H1 (cell line): ENCODE data around the gene SLC41A2. TPM values are rescaled to one million over a fixed set of nuclear protein-coding genes. Genes with fewer than 3 reads are reported as not detected.
A peak's percentile ranks its signal among the peaks of the same experiment; 100 is the strongest.

Experiments used
- CTCF ChIA-PET: fragments of 300-600 bp; sonication (Branson Sonifier 250); formaldehyde crosslinking; loops from one replicate; lab custom pipeline; 2021; ENCODE audit not compliant: partially characterized antibody; lab: Charles Lee
- POLR2A ChIA-PET: fragments of 300-600 bp; sonication (Branson Sonifier 250); formaldehyde crosslinking; loops from one replicate; lab custom pipeline; 2021; ENCODE audit warnings: inconsistent platforms; ENCODE audit not compliant: partially characterized antibody; lab: Charles Lee
- DNase-seq, 2 experiments: peaks; one replicate each; pipeline versions ENCODE4 v3.0.0 to v3.0.0-alpha.2; 2010 to 2022; ENCODE audit warnings: low spot score in 2 of 2, low read depth in 1 of 2, mixed read lengths in 1 of 2
- FAIRE-seq: peaks from 2 replicates; lab custom pipeline; 2011; peaks lifted over from hg19 to GRCh38; lab: Jason Lieb, UNC
- H2AFZ ChIP-seq: 2 replicates; pipeline ENCODE4 v1.8.1; 2012; ENCODE audit warnings: low read length, inconsistent platforms
- H2AK5ac ChIP-seq: 2 replicates; pipeline ENCODE4 v1.6.1; 2013; ENCODE audit warnings: low read depth, low read length
- H2BK120ac ChIP-seq: replicated peaks from 2 replicates; pipeline ENCODE3; 2013; ENCODE audit warnings: low read depth, low read length, inconsistent platforms
- H2BK12ac ChIP-seq: 2 replicates; pipeline ENCODE4 v1.6.1; 2013; ENCODE audit warnings: low read depth, low read length
- H2BK15ac ChIP-seq: 2 replicates; pipeline ENCODE4 v1.6.1; 2013; ENCODE audit warnings: low read length
- H2BK20ac ChIP-seq: 2 replicates; pipeline ENCODE4 v1.6.1; 2013; ENCODE audit warnings: low read length
- H2BK5ac ChIP-seq: 2 replicates; pipeline ENCODE4 v1.6.1; 2013; ENCODE audit warnings: low read depth, low read length
- H3K14ac ChIP-seq: 2 replicates; pipeline ENCODE4 v1.6.1; 2013; ENCODE audit warnings: inconsistent platforms; ENCODE audit not compliant: insufficient read length
- H3K18ac ChIP-seq: 2 replicates; pipeline ENCODE4 v1.6.1; 2013; ENCODE audit warnings: low read length; ENCODE audit errors: extremely low read depth
- H3K23ac ChIP-seq: 2 replicates; pipeline ENCODE4 v1.6.1; 2013; ENCODE audit warnings: inconsistent platforms; ENCODE audit not compliant: insufficient read length
- H3K23me2 ChIP-seq: 2 replicates; pipeline ENCODE4 v1.6.1; 2013; ENCODE audit warnings: low read depth, low read length
- H3K27ac ChIP-seq: 2 replicates; pipeline ENCODE4 v1.6.1; 2011; ENCODE audit warnings: low read depth, low read length, inconsistent platforms
- H3K27me3 ChIP-seq, 4 experiments: replicated peaks in 1 of 4; 1 replicate in 1 of 4; 2 replicates in 3 of 4; pipeline versions ENCODE4 v1.6.1 to v1.8.1; 2011 to 2013; ENCODE audit warnings: low read length in 3 of 4, mild to moderate bottlenecking in 3 of 4, inconsistent platforms in 2 of 4, mixed read lengths in 2 of 4, moderate library complexity in 1 of 4; ENCODE audit not compliant: control insufficient read depth in 3 of 4, insufficient read depth in 3 of 4; ENCODE audit errors: extremely low read depth in 1 of 4
- H3K36me3 ChIP-seq, 4 experiments: 2 replicates each; pipeline versions ENCODE4 v1.6.1 to v1.8.1; 2011 to 2013; ENCODE audit warnings: mild to moderate bottlenecking in 4 of 4, low read length in 3 of 4, moderate library complexity in 2 of 4, control low read depth in 1 of 4, inconsistent platforms in 1 of 4; ENCODE audit not compliant: insufficient read depth in 4 of 4, control insufficient read depth in 2 of 4
- H3K4ac ChIP-seq: replicated peaks from 2 replicates; pipeline ENCODE3; 2013; ENCODE audit warnings: low read length, low read depth, mixed read lengths, inconsistent platforms; ENCODE audit not compliant: insufficient read length
- H3K4me1 ChIP-seq, 4 experiments: replicated peaks in 1 of 4; 1 replicate in 1 of 4; 2 replicates in 3 of 4; pipeline versions ENCODE4 v1.6.1 to v1.8.1; 2011 to 2013; ENCODE audit warnings: low read length in 3 of 4, inconsistent platforms in 2 of 4, mixed read lengths in 1 of 4; ENCODE audit not compliant: insufficient read depth in 4 of 4, control insufficient read depth in 3 of 4
- H3K4me2 ChIP-seq, 2 experiments: 2 replicates each; pipeline versions ENCODE4 v1.6.1 to v1.8.1; 2011 to 2013; ENCODE audit warnings: low read depth in 2 of 2, low read length in 2 of 2, control low read depth in 1 of 2, inconsistent platforms in 1 of 2, mild to moderate bottlenecking in 1 of 2; ENCODE audit not compliant: insufficient read depth in 1 of 2
- H3K4me3 ChIP-seq, 4 experiments: fragments of 200-600, 300-600 bp in 1 of 4; sonication (generic), shearing (Covaris generic), sonication (Bioruptor Twin) in 1 of 4; 2 replicates each; pipeline versions ENCODE4 v1.5.1 to v1.8.1; 2011 to 2016; ENCODE audit warnings: low read length in 4 of 4, low read depth in 3 of 4, control low read depth in 2 of 4, inconsistent platforms in 2 of 4, mild to moderate bottlenecking in 2 of 4, mixed read lengths in 1 of 4, moderate library complexity in 1 of 4; ENCODE audit not compliant: insufficient read depth in 2 of 4; ENCODE audit errors: extremely low read depth in 1 of 4
- H3K56ac ChIP-seq: replicated peaks from 2 replicates; pipeline ENCODE3; 2013; ENCODE audit warnings: low read depth, mild to moderate bottlenecking, mixed read lengths, low read length, inconsistent platforms; ENCODE audit not compliant: insufficient read length
- H3K79me1 ChIP-seq: 2 replicates; pipeline ENCODE4 v1.6.1; 2013; ENCODE audit warnings: low read depth, low read length, control low read depth
- H3K79me2 ChIP-seq, 2 experiments: 2 replicates each; pipeline versions ENCODE4 v1.6.1 to v1.8.1; 2012 to 2013; ENCODE audit warnings: low read length in 2 of 2, mild to moderate bottlenecking in 2 of 2, inconsistent platforms in 1 of 2; ENCODE audit not compliant: insufficient read depth in 2 of 2, control insufficient read depth in 1 of 2
- H3K9ac ChIP-seq, 4 experiments: replicated peaks in 1 of 4; 1 replicate in 1 of 4; 2 replicates in 3 of 4; pipeline versions ENCODE4 v1.6.1 to v1.8.1; 2011 to 2013; ENCODE audit warnings: low read depth in 3 of 4, low read length in 3 of 4, control low read depth in 2 of 4, mild to moderate bottlenecking in 2 of 4, moderate library complexity in 2 of 4, inconsistent platforms in 1 of 4; ENCODE audit errors: extremely low read depth in 1 of 4
- H3K9me3 ChIP-seq, 2 experiments: 2 replicates each; pipeline versions ENCODE4 v1.6.1 to v1.8.1; 2012 to 2013; ENCODE audit warnings: mild to moderate bottlenecking in 2 of 2, moderate library complexity in 2 of 2, control low read depth in 1 of 2, inconsistent platforms in 1 of 2, low read depth in 1 of 2, low read length in 1 of 2, mixed read lengths in 1 of 2; ENCODE audit not compliant: insufficient read depth in 2 of 2
- H4K20me1 ChIP-seq, 2 experiments: replicated peaks in 1 of 2; 2 replicates each; pipeline versions ENCODE3 to v1.8.1; 2011 to 2013; ENCODE audit warnings: inconsistent platforms in 2 of 2, low read length in 2 of 2, mild to moderate bottlenecking in 1 of 2; ENCODE audit not compliant: insufficient read depth in 2 of 2, control insufficient read depth in 1 of 2
- H4K5ac ChIP-seq: 2 replicates; pipeline ENCODE4 v1.6.1; 2013; ENCODE audit warnings: low read length, low read depth, mixed read lengths, inconsistent platforms; ENCODE audit not compliant: insufficient read length
- H4K8ac ChIP-seq: 2 replicates; pipeline ENCODE4 v1.8.0; 2013; ENCODE audit warnings: mild to moderate bottlenecking, moderate library complexity, low read length, inconsistent platforms; ENCODE audit not compliant: insufficient read depth; ENCODE audit errors: extremely low read depth
- H4K91ac ChIP-seq: replicated peaks from 2 replicates; pipeline ENCODE3; 2013; ENCODE audit warnings: low read length, mixed read lengths, inconsistent platforms; ENCODE audit not compliant: insufficient read length
- ASH2L ChIP-seq: fragments of 200-600, 300-600 bp; sonication (generic); IDR thresholded peaks from one replicate; pipeline ENCODE4 v1.7.1; 2017; ENCODE audit warnings: low read length
- CREB1 ChIP-seq: IDR thresholded peaks from 2 replicates; pipeline ENCODE4 v1.6.1; 2012; ENCODE audit warnings: inconsistent platforms
- FOSL1 ChIP-seq: IDR thresholded peaks from 2 replicates; pipeline ENCODE4 v1.6.1; 2011; ENCODE audit warnings: mild to moderate bottlenecking, low read depth, low read length, moderate library complexity; ENCODE audit not compliant: insufficient read depth
- GTF2F1 ChIP-seq: IDR thresholded peaks from 2 replicates; pipeline ENCODE4 v1.6.1; 2012; ENCODE audit warnings: low read depth, low read length, improper control_type of control experiment, borderline replicate concordance
- KDM4A ChIP-seq: IDR thresholded peaks from one replicate; pipeline ENCODE4 v1.7.1; 2012; ENCODE audit warnings: low read depth, mild to moderate bottlenecking, moderate library complexity, low read length, inconsistent platforms; ENCODE audit not compliant: severe bottlenecking
- PHF8 ChIP-seq: fragments of 200-600 bp; sonication (generic); conservative IDR thresholded peaks from 2 replicates; pipeline ENCODE4 v1.7.1; 2012; ENCODE audit warnings: low read depth, mild to moderate bottlenecking, inconsistent platforms, low read length, moderate library complexity
- POLR2A ChIP-seq, 2 experiments: IDR thresholded peaks; 1 replicate in 1 of 2; 2 replicates in 1 of 2; pipeline ENCODE4 v1.6.1; 2011; ENCODE audit warnings: low read depth in 2 of 2, low read length in 2 of 2, mild to moderate bottlenecking in 2 of 2; ENCODE audit errors: control extremely low read depth in 1 of 2
- SIRT6 ChIP-seq: IDR thresholded peaks from one replicate; pipeline ENCODE4 v1.7.1; 2012; ENCODE audit warnings: low read length, inconsistent platforms
- SP1 ChIP-seq: IDR thresholded peaks from 2 replicates; pipeline ENCODE4 v1.6.1; 2011; ENCODE audit warnings: low read depth, low read length
- TAF7 ChIP-seq: optimal IDR thresholded peaks from 2 replicates; pipeline ENCODE3; 2011; ENCODE audit warnings: low read depth, mild to moderate bottlenecking, inconsistent platforms, low read length, moderate library complexity, borderline replicate concordance
- TBP ChIP-seq: IDR thresholded peaks from 2 replicates; pipeline ENCODE4 v1.6.1; 2011; ENCODE audit warnings: low read depth, low read length, improper control_type of control experiment
- ZNF274 ChIP-seq: IDR thresholded peaks from 2 replicates; pipeline ENCODE4 v1.7.0; 2012; ENCODE audit warnings: low read length, borderline replicate concordance; ENCODE audit errors: extremely low read depth
- WGBS, 2 experiments: shearing (Covaris generic) in 1 of 2; methylation state at CpG; one replicate each; pipeline versions ENCODE4 v1.1.6 to v1.1.7; 2013 to 2015; ENCODE audit warnings: low lambda C conversion rate in 2 of 2, mixed read lengths in 2 of 2, inconsistent platforms in 1 of 2, low coverage in 1 of 2, missing lambda C conversion rate in 1 of 2; ENCODE audit not compliant: insufficient replicate concordance in 2 of 2, insufficient coverage in 1 of 2, insufficient read length in 1 of 2; ENCODE audit errors: extremely low coverage in 1 of 2, missing lambda C conversion rate in 1 of 2; 5-methylcytosine and 5-hydroxymethylcytosine counted together
- polyA plus RNA-seq, 7 experiments: library from polyadenylated mRNA; depleted of rRNA in 3 of 7; stranded (reverse) in 5 of 7; unstranded in 2 of 7; fragments of >200 nt in 5 of 7; fragments of 200-250 nt in 2 of 7; gene quantifications; 1 replicate in 5 of 7; 2 replicates in 1 of 7; 4 replicates in 1 of 7; pipeline versions ENCODE4 v1.2.1 to v1.2.3, GENCODE V29; 2011 to 2013; ENCODE audit warnings: missing spikeins in 2 of 7, mixed read lengths in 2 of 7
- total RNA-seq: library from RNA; stranded (reverse); fragmentation: NEBNext Ultra II Directional; extraction: Animal tissue kit (Norgen Biotek cat#: 25700); gene quantifications from 2 replicates; pipeline ENCODE4 v1.2.1, GENCODE V29; 2021

SLC41A2 gene
- total and polyA plus RNA-seq, 2 of the 8 experiments (the other 6 are each of a cell fraction or from before 2014, with no cell fraction given): 0.79 to 3.0 TPM

DNA sequence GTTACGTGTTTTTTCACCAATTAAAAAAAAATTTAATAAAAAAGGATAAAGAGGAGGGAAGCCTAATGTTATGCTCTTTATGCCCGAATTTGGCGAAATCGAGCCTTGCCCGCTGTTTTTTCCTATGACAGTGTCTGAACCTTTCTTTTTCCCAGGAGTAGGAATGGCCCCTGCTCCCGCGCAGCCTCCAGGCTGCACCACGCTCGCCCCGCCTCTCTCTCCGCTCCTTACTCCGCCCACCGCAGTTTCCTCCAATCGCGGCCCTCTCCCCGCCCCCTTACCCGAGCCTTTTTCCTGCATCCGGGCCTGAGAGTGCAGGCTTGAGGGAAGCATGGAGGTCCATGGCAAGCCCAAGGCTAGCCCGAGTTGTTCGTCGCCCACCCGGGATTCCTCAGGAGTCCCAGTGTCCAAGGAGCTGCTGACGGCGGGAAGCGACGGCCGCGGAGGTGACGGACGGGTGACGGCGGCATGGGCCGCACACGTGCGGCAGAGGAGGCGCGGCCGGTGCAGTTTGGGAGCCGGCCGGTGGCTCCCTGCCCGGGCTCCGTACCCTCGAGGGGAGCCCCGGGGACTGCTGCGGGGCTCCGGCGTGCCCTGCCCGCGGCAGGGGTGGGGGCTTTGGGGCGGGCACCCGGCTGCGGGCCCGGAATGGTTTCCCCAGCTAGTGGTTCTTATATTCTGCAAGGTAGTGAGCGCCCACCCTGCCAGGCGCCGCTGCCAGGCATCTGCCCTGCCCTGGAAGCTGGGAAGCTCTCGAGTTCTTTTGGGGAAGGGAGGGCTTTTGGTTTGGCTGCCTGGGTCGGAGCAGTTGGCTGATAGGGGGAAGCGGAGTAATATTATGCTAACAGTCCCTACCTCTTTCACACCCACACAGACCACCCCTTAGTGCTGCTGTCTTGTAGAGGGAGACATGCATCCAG, 28.2 kb upstream of the SLC41A2 start, which contains the start of gene NOPCHAP1:
Gene NOPCHAP1 (plus strand): TSS at position 295 of the 920 bp plus-strand sequence. CDS start 37 bp downstream, at position 332.
- H4K5ac ChIP-seq: peak within 1 kb of the TSS; percentile 99
- H3K23ac ChIP-seq: no peak within 1 kb of the TSS
- H3K4ac ChIP-seq: no peak within 1 kb of the TSS
- peaks cover 3 to 44% of the 10 kb centered on the region in 2 experiments; a peak in 3 of 4 replicates for H3K79me2 ChIP-seq
- 2% methylated on average over 38 of the region's 59 CpGs; no CpG with 5 or more reads in 1 of the 2 experiments for WGBS, 2 experiments
- ChIA-PET CTCF (interaction anchor here (1.3 to 1.8 kb wide), 2 partner anchors 10 to 18 kb away, joined by 3 to 6 read pairs; no protein-coding TSS in a partner anchor), POLR2A (interaction anchor here (0.6 to 1.5 kb wide), 6 partner anchors 16 to 885 kb away, joined by 3 to 5 read pairs (median 3); no protein-coding TSS in a partner anchor)
- H3K56ac ChIP-seq: peak within 1 kb of the TSS; percentile 73
- H4K20me1 ChIP-seq: peaks cover 0 to 2% of the 10 kb centered on the region in 2 experiments
- no peak within 1 kb of the TSS for H2BK120ac ChIP-seq
- H3K27ac ChIP-seq: peak within 1 kb of the TSS; percentile 88; the same call in 1 of the 2 replicates
- H3K4me2 ChIP-seq: peak within 1 kb of the TSS; percentile 68 to 84
- DNase-seq (peak; percentile 69 to 97), FAIRE-seq (no peak)
- no peak within 1 kb of the TSS for H2AK5ac ChIP-seq
- H2BK12ac ChIP-seq: no peak within 1 kb of the TSS
- peak within 1 kb of the TSS; percentile 96 for H4K8ac ChIP-seq
- H3K27me3 ChIP-seq: no peaks in the 10 kb centered on the region
- H3K14ac ChIP-seq: no peak within 1 kb of the TSS
- no peak within 1 kb of the TSS for H2BK20ac ChIP-seq
- H3K9me3 ChIP-seq: no peaks in the 10 kb centered on the region
- H2BK5ac ChIP-seq: peak within 1 kb of the TSS; percentile 84; the same call in 1 of the 2 replicates
- peak within 1 kb of the TSS; percentile 89 to 95 (median 92) for H3K9ac ChIP-seq
- H3K18ac ChIP-seq: peak within 1 kb of the TSS; percentile 91; the same call in 1 of the 2 replicates
- peaks cover 0 to 6% (median 3%) of the 10 kb centered on the region in 4 experiments; a peak in 3 of 7 replicates for H3K4me1 ChIP-seq
- H3K4me3 ChIP-seq: peak within 1 kb of the TSS; percentile 91 to 99 (median 94)
- peaks cover 4% of the 10 kb centered on the region for H3K79me1 ChIP-seq
- no peak within 1 kb of the TSS; the same call in 1 of the 2 replicates for H2BK15ac ChIP-seq
- peaks cover 5% of the 10 kb centered on the region; the same call in 1 of the 2 replicates for H3K23me2 ChIP-seq
- H4K91ac ChIP-seq: peak within 1 kb of the TSS; percentile 91
- H3K36me3 ChIP-seq: peaks cover 6 to 27% (median 12%) of the 10 kb centered on the region in 4 experiments; a peak in 5 of 8 replicates
- peak within 1 kb of the TSS; percentile 92; the same call in 1 of the 2 replicates for H2AFZ ChIP-seq
- no peak for TF ChIP-seq SIRT6
- no peak for TF ChIP-seq FOSL1
- TF ChIP-seq SP1: peak; percentile 58; the same call in 1 of the 2 replicates
- peak; percentile 82 for TF ChIP-seq TBP
- TF ChIP-seq GTF2F1: no peak
- peak; percentile 46 for TF ChIP-seq KDM4A
- TF ChIP-seq ASH2L: peak; percentile 70
- peak; percentile 99 for TF ChIP-seq PHF8
- TF ChIP-seq CREB1: no peak
- TF ChIP-seq ZNF274: no peak
- peak; percentile 65 for TF ChIP-seq TAF7
- TF ChIP-seq POLR2A (IDR thresholded peaks at IDR 0.05; ENCODE audit: control extremely low read depth in 1 of 2, low read depth in 2 of 2, low read length in 2 of 2): peak; percentile 92 to 96
